ENCODE measurements around the gene CALCR. TPM values are rescaled to one million over a fixed set of nuclear protein-coding genes. Genes with fewer than 3 reads are reported as not detected.

Gene CALCR
- not detected in 2 replicates for total RNA-seq

GRCh38 chr7:93574646-93575554 is at the start of gene CALCR:
CALCR (minus strand) TSS chr7:93574724; CDS start chr7:93486981, 87,743 bp downstream.

